Pancreas (tissue), 10 donors: ENCODE results near the gene EIF4EBP2. TPM values are rescaled to one million over a fixed set of nuclear protein-coding genes. Genes with fewer than 3 reads are reported as not detected.

Source experiments
- ATAC-seq, 4 donors: fragments of 200-7000 bp; cut with Tn5 transposase; one replicate each; pipeline versions ENCODE4 v1.8.0 to v1.9.1; 2020; ENCODE audit warnings: mild to moderate bottlenecking in 4 of 4, moderate library complexity in 4 of 4
- DNase-seq, 6 donors: peaks; one replicate each; pipeline ENCODE4 v3.0.0-alpha.2; 2020
- FAIRE-seq: peaks from 2 replicates; lab custom pipeline; 2012; peaks lifted over from hg19 to GRCh38; lab: Jason Lieb, UNC
- H3K27ac ChIP-seq, 4 donors: fragments of 200-600 bp; sonication (generic); 1 replicate in 3 of 4; 2 replicates in 1 of 4; pipeline versions ENCODE4 v1.5.0 to v1.8.0; 2020
- H3K27me3 ChIP-seq, 4 donors: fragments of 200-600 bp; one replicate each; pipeline ENCODE4 v1.8.0; 2021
- H3K36me3 ChIP-seq, 3 donors: fragments of 200-600 bp; sonication (generic) in 1 of 3; one replicate each; pipeline versions ENCODE4 v1.5.0 to v1.8.0; 2020 to 2021
- H3K4me1 ChIP-seq, 3 donors: fragments of 200-600 bp; one replicate each; pipeline ENCODE4 v1.8.0; 2021
- H3K4me3 ChIP-seq, 4 donors: fragments of 200-600 bp; sonication (generic) in 2 of 4; one replicate each; pipeline versions ENCODE4 v1.5.0 to v1.8.0; 2020 to 2021
- H3K9me3 ChIP-seq, 4 donors: fragments of 200-600 bp; one replicate each; pipeline ENCODE4 v1.8.0; 2021
- CTCF ChIP-seq, 4 donors: fragments of 200-600 bp; sonication (generic) in 3 of 4; IDR thresholded peaks; one replicate each; pipeline versions ENCODE4 v1.5.0 to v1.8.0; 2021; ENCODE audit warnings: antibody characterized with exemption in 4 of 4
- WGBS, 2 donors: extraction: QIAGEN DNeasy Blood & Tissue Kit; methylation state at CpG; one replicate each; pipeline ENCODE4 v1.1.7; 2013; 5-methylcytosine and 5-hydroxymethylcytosine counted together
- intact Hi-C, 3 donors: fragments of 100-400 bp; cut with DNase I; formaldehyde crosslinking; loops; one replicate each; pipeline versions ENCODE4 v1.11.1 to v1.14.2; 2022
- polyA plus RNA-seq, 2 donors: library from polyadenylated mRNA; stranded (reverse); fragments of 200-250 nt; gene quantifications; one replicate each; pipeline ENCODE4 v1.2.3, GENCODE V29; 2013
- total RNA-seq, 6 donors: library from RNA; stranded (reverse); fragmentation: NEBNext Ultra II Directional in 4 of 6; extraction: Animal tissue kit (Norgen Biotek cat#: 25700) in 4 of 6; gene quantifications; one replicate each; pipeline versions ENCODE4 v1.2.1 to v1.2.4, GENCODE V29; 2021 to 2023
- donor health status: healthy with polysubstance abuse.
- donor health status: DM: no; HTN: no; CAD: no; lungs with moderate emphysema.
- donor health status: DM: no; HTN: no; CAD: no.
- donor health status: control.
- donor health status: control.
- donor health status: Bipolar disorder and iron deficiency.
- donor health status: DM: yes; HTN: yes; CAD: no.
- donor health status: DM: no; HTN: no; CAD: no.
- donor health status: DM: no; HTN: no; CAD: no.
- donor health status: DM: yes; HTN: yes; CAD: no.

The EIF4EBP2 gene
- total and polyA plus RNA-seq, 8 donors: 12.5 to 43.5 (median 30.7) TPM

GRCh38 chr10:70432561-70433263 is 28.8 kb downstream of the EIF4EBP2 start:
- no peak for FAIRE-seq
- peak overlapping the region in 2 of 4 donors; percentile 15 to 33 for H3K27ac ChIP-seq
- H3K4me3 ChIP-seq: no peak overlapping the region
- 86 to 88% methylated on average over 6 of the region's 6 CpGs for WGBS, 2 donors
- no peaks in the 10 kb centered on the region for H3K27me3 ChIP-seq
- DNase-seq: peak in 1 of 6 donors; percentile 15
- H3K9me3 ChIP-seq: no peaks in the 10 kb centered on the region
- H3K4me1 ChIP-seq: peaks cover 5 to 6% (median 5%) of the 10 kb centered on the region in 3 donors
- peaks cover 0 to 12% (median 0%) of the 10 kb centered on the region in 3 donors for H3K36me3 ChIP-seq
- intact Hi-C loops: no loop called here
- ATAC-seq: no peak
- no peak for TF ChIP-seq CTCF (IDR thresholded peaks at IDR 0.05)

GRCh38 chr10:70433581-70434280 is 29.8 kb downstream of the EIF4EBP2 start:
- Histone ChIP-seq H3K27ac (no peak overlapping the region), H3K9me3 (no peaks in the 10 kb centered on the region), H3K36me3 (peaks cover 0 to 2% (median 0%) of the 10 kb centered on the region in 3 donors), H3K27me3 (no peaks in the 10 kb centered on the region), H3K4me3 (no peak overlapping the region), H3K4me1 (peaks cover 5 to 6% (median 5%) of the 10 kb centered on the region in 3 donors)
- no peak for TF ChIP-seq CTCF (IDR thresholded peaks at IDR 0.05)
- DNase-seq (peak in 1 of 6 donors; percentile 9), FAIRE-seq (no peak), ATAC-seq (no peak)
- intact Hi-C loops: no loop called here
- WGBS, 2 donors: 85 to 88% methylated on average over 9 of the region's 9 CpGs

- no peak for ATAC-seq
- whole genome bisulfite sequencing, 2 donors: 92 to 93% methylated on average over 19 of the region's 19 CpGs
Measured at GRCh38 chr10:70435241-70436085, 31.5 kb downstream of the EIF4EBP2 start.

GRCh38 chr10:70437721-70438120 is 33.8 kb downstream of the EIF4EBP2 start:
- intact Hi-C loops: no loop called here
- peaks cover 0 to 7% (median 3%) of the 10 kb centered on the region in 4 donors for H3K27me3 ChIP-seq
- peak in 1 of 6 donors; percentile 3 for DNase-seq
- H3K36me3 ChIP-seq: no peaks in the 10 kb centered on the region
- H3K27ac ChIP-seq: no peak overlapping the region
- peaks cover 0 to 9% (median 5%) of the 10 kb centered on the region in 3 donors for H3K4me1 ChIP-seq
- 43 to 54% methylated on average over 5 of the region's 5 CpGs for WGBS, 2 donors
- no peak for FAIRE-seq
- no peak for ATAC-seq
- H3K9me3 ChIP-seq: no peaks in the 10 kb centered on the region
- no peak overlapping the region for H3K4me3 ChIP-seq
- TF ChIP-seq CTCF (IDR thresholded peaks at IDR 0.05): no peak

More at GRCh38 chr10:70435241-70436085, 31.5 kb downstream of the EIF4EBP2 start:
- Histone ChIP-seq H3K36me3 (no peaks in the 10 kb centered on the region), H3K27me3 (no peaks in the 10 kb centered on the region), H3K9me3 (no peaks in the 10 kb centered on the region), H3K4me1 (peaks cover under 1 to 6% (median 2%) of the 10 kb centered on the region in 3 donors), H3K27ac (no peak overlapping the region), H3K4me3 (no peak overlapping the region)
- TF ChIP-seq CTCF (IDR thresholded peaks at IDR 0.05): no peak
- intact Hi-C loops: no loop called here
- DNase-seq: peak in 1 of 6 donors; percentile 31
- FAIRE-seq: no peak
